ENCODE results near the gene TPBG.

The TPBG gene

GRCh38 chr6:82363428-82364086 lies at the start of gene TPBG:
TSS of gene TPBG (plus strand) at chr6:82363817. CDS start at chr6:82364962, 1,145 bp downstream.
- no peak for DNase-seq

GRCh38 chr6:82322386-82322785 lies 41.2 kb upstream of the TPBG start:
- DNase-seq: no peak

- no peak for DNase-seq
Measured at GRCh38 chr6:82329766-82330165, 33.9 kb upstream of the TPBG start.

GRCh38 chr6:82330171-82330804 lies 33.3 kb upstream of the TPBG start:
- no peak for DNase-seq

- DNase-seq: no peak
Measured at GRCh38 chr6:82331031-82331773, 32.4 kb upstream of the TPBG start.

- DNase-seq: no peak
Measured at GRCh38 chr6:82333781-82334180, 29.8 kb upstream of the TPBG start.

- no peak for DNase-seq
Measured at GRCh38 chr6:82337688-82338257, 25.8 kb upstream of the TPBG start.

- DNase-seq: no peak
Measured at GRCh38 chr6:82348130-82348529, 15.5 kb upstream of the TPBG start.

- no peak for DNase-seq
Measured at GRCh38 chr6:82353848-82354247, 9.8 kb upstream of the TPBG start.

GRCh38 chr6:82360552-82360951 lies 3.1 kb upstream of the TPBG start:
- no peak for DNase-seq

GRCh38 chr6:82361631-82362030 lies 2.0 kb upstream of the TPBG start:
- DNase-seq: no peak

GRCh38 chr6:82362144-82362543 lies 1.5 kb upstream of the TPBG start:
- DNase-seq: no peak

GRCh38 chr6:82362878-82363427 lies 664 bp upstream of the TPBG start:
- no peak for DNase-seq

- DNase-seq: no peak
Measured at GRCh38 chr6:82364087-82365015, 734 bp downstream of the TPBG start.

- no peak for DNase-seq
Measured at GRCh38 chr6:82365016-82365795, 1.6 kb downstream of the TPBG start.

GRCh38 chr6:82367704-82368103 lies 4.1 kb downstream of the TPBG start:
- no peak for DNase-seq

- DNase-seq: no peak
Measured at GRCh38 chr6:82370788-82371187, 7.2 kb downstream of the TPBG start.

GRCh38 chr6:82371799-82372546 lies 8.4 kb downstream of the TPBG start:
- DNase-seq: no peak

GRCh38 chr6:82372656-82373055 lies 9.0 kb downstream of the TPBG start:
- no peak for DNase-seq

- DNase-seq: no peak
Measured at GRCh38 chr6:82374516-82374915, 10.9 kb downstream of the TPBG start.

GRCh38 chr6:82376636-82377035 lies 13.0 kb downstream of the TPBG start:
- DNase-seq: no peak

Measured in midbrain (tissue), 1 donor.